Spleen (tissue), 11 donors: Measurements from ENCODE around the gene IER5. TPM values are rescaled to one million over a fixed set of nuclear protein-coding genes. Genes with fewer than 3 reads are reported as not detected.
"Not testable (repeated sequence)": the region's sequence is repeated elsewhere in the genome, so short reads cannot be mapped to it uniquely, and the experiment has no call there.

Experiments
- DNase-seq: peaks from one replicate; pipeline ENCODE4 v3.0.0-alpha.2; 2020
- H3K27ac ChIP-seq, 8 donors: fragments of 200-600 bp; sonication (generic) in 7 of 8; 1 replicate in 4 of 8; 2 replicates in 4 of 8; pipeline versions ENCODE4 v1.5.0 to v1.8.0; 2016 to 2021; ENCODE audit warnings: inconsistent platforms in 4 of 8, mild to moderate bottlenecking in 4 of 8, moderate library complexity in 1 of 8
- H3K27me3 ChIP-seq, 7 donors: fragments of 200-600 bp; sonication (generic) in 6 of 7; replicated peaks in 1 of 7; 1 replicate in 4 of 7; 2 replicates in 3 of 7; pipeline versions ENCODE4 v1.5.0 to v1.8.0; 2016 to 2021; ENCODE audit warnings: inconsistent platforms in 3 of 7, mild to moderate bottlenecking in 1 of 7
- H3K36me3 ChIP-seq, 6 donors: fragments of 200-600 bp; sonication (generic) in 5 of 6; 1 replicate in 4 of 6; 2 replicates in 2 of 6; pipeline versions ENCODE4 v1.5.0 to v1.8.0; 2016 to 2021; ENCODE audit warnings: inconsistent platforms in 2 of 6
- H3K4me1 ChIP-seq, 6 donors: fragments of 200-600 bp; sonication (generic) in 5 of 6; 1 replicate in 3 of 6; 2 replicates in 3 of 6; pipeline versions ENCODE4 v1.5.0 to v1.8.0; 2016 to 2021; ENCODE audit warnings: inconsistent platforms in 3 of 6
- H3K4me3 ChIP-seq, 8 donors: fragments of 200-600 bp; sonication (generic) in 7 of 8; 1 replicate in 4 of 8; 2 replicates in 4 of 8; pipeline versions ENCODE4 v1.5.0 to v1.8.0; 2016 to 2021; ENCODE audit warnings: inconsistent platforms in 4 of 8, mild to moderate bottlenecking in 4 of 8, moderate library complexity in 2 of 8
- H3K9me3 ChIP-seq, 8 donors: fragments of 200-600 bp; sonication (generic) in 7 of 8; 1 replicate in 4 of 8; 2 replicates in 4 of 8; pipeline versions ENCODE4 v1.5.0 to v1.8.0; 2016 to 2021; ENCODE audit warnings: inconsistent platforms in 4 of 8
- POLR2A ChIP-seq, 3 donors: fragments of 450-650 bp; IDR thresholded peaks; one replicate each; pipeline ENCODE4 v1.5.1; 2017; ENCODE audit warnings: antibody characterized with exemption in 3 of 3, mild to moderate bottlenecking in 1 of 3
- POLR2AphosphoS5 ChIP-seq, 3 donors: sonication (generic); formaldehyde crosslinking; IDR thresholded peaks; one replicate each; pipeline ENCODE4 v1.5.1; 2017; ENCODE audit warnings: antibody characterized with exemption in 3 of 3
- WGBS, 5 donors: extraction: QIAGEN DNeasy Blood & Tissue Kit in 3 of 5; methylation state at CpG; one replicate each; pipeline versions ENCODE4 v1.1.5 to v1.1.7; 2013 to 2018; 5-methylcytosine and 5-hydroxymethylcytosine counted together
- intact Hi-C: fragments of 100-400 bp; cut with DNase I; formaldehyde crosslinking; loops from one replicate; pipeline ENCODE4 v1.15.0; 2023; ENCODE audit warnings: low total_unique reads
- polyA plus RNA-seq, 3 donors: library from polyadenylated mRNA; stranded (reverse); fragments of 200-250 nt; gene quantifications; one replicate each; pipeline ENCODE4 v1.2.1, GENCODE V29; 2013
- total RNA-seq, 7 donors: library from RNA; depleted of rRNA in 3 of 7; stranded (reverse); fragments of >200 nt in 3 of 7; fragmentation: NEBNext Ultra II Directional in 4 of 7; extraction: Animal tissue kit (Norgen Biotek cat#: 25700) in 4 of 7; gene quantifications; one replicate each; pipeline versions ENCODE4 v1.1.0 to v1.2.1, GENCODE V29; 2016 to 2021
- TF ChIP-seq, protein P1 (sequence below), 11 experiments: fragments of 200-600 bp in 7 of 11; fragments of 450-650 bp in 4 of 11; sonication (generic) in 4 of 11; IDR thresholded peaks in 8 of 11; conservative IDR thresholded peaks in 3 of 11; 1 replicate in 7 of 11; 2 replicates in 4 of 11; pipeline versions ENCODE4 v1.4.0 to v1.8.0; 2016 to 2021; ENCODE audit warnings: antibody characterized with exemption in 11 of 11, inconsistent platforms in 4 of 11, mild to moderate bottlenecking in 1 of 11
- donor health status: healthy with polysubstance abuse.
- donor health status: DM: no; HTN: no; CAD: no; lungs with moderate emphysema.
- donor health status: DM: no; HTN: no; CAD: no.
- donor health status: Bipolar disorder and iron deficiency.
- donor health status: healthy.
- donor health status: DM: no; HTN: no; CAD: no.
- donor health status: DM: yes; HTN: yes; CAD: no.

The IER5 gene
- total and polyA plus RNA-seq, 10 donors: 21.3 to 62.3 (median 36.7) TPM

DNA sequence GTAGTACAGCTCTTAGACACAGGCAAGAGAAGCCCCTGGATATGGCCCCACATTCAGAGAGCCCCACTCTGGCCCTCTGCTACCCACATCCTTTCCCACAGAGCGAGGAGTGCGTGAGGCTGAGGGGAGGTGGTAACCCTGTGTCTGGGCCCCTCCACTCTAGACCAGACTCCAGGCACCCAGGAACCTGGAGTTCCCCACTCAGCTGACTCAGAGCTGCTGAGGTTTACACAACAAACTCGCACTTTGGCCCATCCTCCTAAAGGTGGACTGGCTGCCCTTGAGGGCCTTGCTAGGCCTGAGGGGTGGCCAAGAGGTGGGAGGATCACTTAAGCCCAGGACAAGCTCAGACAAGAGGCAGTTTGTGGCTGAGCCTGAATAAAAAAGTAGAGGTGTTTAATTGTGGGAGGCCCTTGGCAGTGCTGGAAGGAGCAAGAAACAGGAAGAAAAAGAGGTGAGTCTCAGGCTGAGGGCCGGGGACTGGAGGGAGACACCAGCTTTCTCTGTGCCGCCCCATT lies 44.0 kb upstream of the IER5 start:
- 51 to 64% (median 59%) methylated on average over 5 of the region's 5 CpGs for WGBS, 5 donors
- H3K4me3 ChIP-seq: no peak overlapping the region
- TF ChIP-seq POLR2AphosphoS5 (IDR thresholded peaks at IDR 0.05) (peak in 1 of 3 donors; percentile 16), POLR2A (IDR thresholded peaks at IDR 0.05) (no peak)
- TF ChIP-seq, protein P1, sequence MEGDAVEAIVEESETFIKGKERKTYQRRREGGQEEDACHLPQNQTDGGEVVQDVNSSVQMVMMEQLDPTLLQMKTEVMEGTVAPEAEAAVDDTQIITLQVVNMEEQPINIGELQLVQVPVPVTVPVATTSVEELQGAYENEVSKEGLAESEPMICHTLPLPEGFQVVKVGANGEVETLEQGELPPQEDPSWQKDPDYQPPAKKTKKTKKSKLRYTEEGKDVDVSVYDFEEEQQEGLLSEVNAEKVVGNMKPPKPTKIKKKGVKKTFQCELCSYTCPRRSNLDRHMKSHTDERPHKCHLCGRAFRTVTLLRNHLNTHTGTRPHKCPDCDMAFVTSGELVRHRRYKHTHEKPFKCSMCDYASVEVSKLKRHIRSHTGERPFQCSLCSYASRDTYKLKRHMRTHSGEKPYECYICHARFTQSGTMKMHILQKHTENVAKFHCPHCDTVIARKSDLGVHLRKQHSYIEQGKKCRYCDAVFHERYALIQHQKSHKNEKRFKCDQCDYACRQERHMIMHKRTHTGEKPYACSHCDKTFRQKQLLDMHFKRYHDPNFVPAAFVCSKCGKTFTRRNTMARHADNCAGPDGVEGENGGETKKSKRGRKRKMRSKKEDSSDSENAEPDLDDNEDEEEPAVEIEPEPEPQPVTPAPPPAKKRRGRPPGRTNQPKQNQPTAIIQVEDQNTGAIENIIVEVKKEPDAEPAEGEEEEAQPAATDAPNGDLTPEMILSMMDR (IDR thresholded peaks at IDR 0.05 in 8 of 11, conservative IDR thresholded peaks at IDR 0.05 in 3 of 11): no peak
- H3K27ac ChIP-seq: peak overlapping the region in 3 of 8 donors; percentile 21 to 66 (median 54)
- H3K9me3 ChIP-seq: no peaks in the 10 kb centered on the region
- peaks cover 0 to 62% (median 9%) of the 10 kb centered on the region in 6 donors for H3K36me3 ChIP-seq
- DNase-seq: no peak
- peaks cover 0 to 60% (median 34%) of the 10 kb centered on the region in 6 donors for H3K4me1 ChIP-seq
- H3K27me3 ChIP-seq: no peaks in the 10 kb centered on the region
- intact Hi-C loops: no loop called here

DNA sequence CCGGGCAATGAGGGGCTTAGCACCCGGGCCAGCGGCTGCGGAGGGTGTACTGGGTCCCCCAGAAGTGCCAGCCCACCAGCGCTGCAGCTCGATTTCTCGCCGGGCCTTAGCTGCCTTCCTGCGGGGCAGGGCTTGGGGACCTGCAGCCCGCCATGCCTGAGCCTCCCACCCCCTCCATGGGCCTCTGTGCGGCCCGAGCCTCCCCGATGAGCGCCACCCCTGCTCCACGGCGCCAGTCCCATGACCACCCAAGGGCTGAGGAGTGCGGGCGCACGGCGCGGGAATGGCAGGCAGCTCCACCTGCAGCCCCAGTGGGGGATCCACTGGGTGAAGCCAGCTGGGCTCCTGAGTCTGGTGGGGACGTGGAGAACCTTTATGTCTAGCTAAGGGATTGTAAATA lies 42.6 kb upstream of the IER5 start:
- Histone ChIP-seq H3K4me1 (peaks cover 0 to 48% (median 29%) of the 10 kb centered on the region in 6 donors), H3K36me3 (peaks cover 0 to 75% (median 12%) of the 10 kb centered on the region in 6 donors)
- 96 to 98% (median 97%) methylated on average over 13 to 22 of the region's 22 CpGs; no CpG with 5 or more reads in 1 of the 5 donors for WGBS, 5 donors
- H3K9me3 ChIP-seq, H3K27me3 ChIP-seq, H3K27ac ChIP-seq, H3K4me3 ChIP-seq, intact Hi-C loops, DNase-seq: not testable (repeated sequence)

DNA sequence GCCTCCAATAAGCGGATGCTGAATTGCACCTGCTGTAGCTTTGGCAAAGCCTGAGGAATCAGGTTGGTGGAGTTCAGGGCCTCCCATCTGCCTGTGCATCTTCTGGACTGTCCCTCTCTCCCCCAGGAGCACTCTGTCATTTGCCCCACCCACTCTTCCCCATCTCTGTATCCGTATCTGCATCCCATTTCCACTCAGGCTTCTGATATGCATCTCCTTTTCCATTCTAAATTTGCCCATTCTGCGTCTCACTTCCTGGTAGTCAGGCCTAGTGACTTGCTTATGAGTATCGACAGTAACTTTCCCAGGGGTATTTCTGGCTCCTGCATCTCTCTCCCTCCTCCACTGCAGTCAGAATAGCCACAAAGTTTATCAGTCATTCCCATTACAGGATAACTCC lies 39.1 kb upstream of the IER5 start:
- Histone ChIP-seq H3K36me3 (peaks cover 0 to 94% (median 22%) of the 10 kb centered on the region in 6 donors), H3K9me3 (no peaks in the 10 kb centered on the region), H3K27ac (no peak overlapping the region), H3K4me1 (peaks cover 0 to 13% (median 4%) of the 10 kb centered on the region in 6 donors), H3K4me3 (no peak overlapping the region), H3K27me3 (no peaks in the 10 kb centered on the region)
- no peak for TF ChIP-seq POLR2A (IDR thresholded peaks at IDR 0.05)
- no peak for TF ChIP-seq POLR2AphosphoS5 (IDR thresholded peaks at IDR 0.05)
- TF ChIP-seq, protein P1 (IDR thresholded peaks at IDR 0.05 in 8 of 11, conservative IDR thresholded peaks at IDR 0.05 in 3 of 11): no peak
- intact Hi-C loops: no loop called here
- WGBS, 5 donors: 88 to 96% (median 92%) methylated on average over 4 of the region's 4 CpGs
- no peak for DNase-seq

DNA sequence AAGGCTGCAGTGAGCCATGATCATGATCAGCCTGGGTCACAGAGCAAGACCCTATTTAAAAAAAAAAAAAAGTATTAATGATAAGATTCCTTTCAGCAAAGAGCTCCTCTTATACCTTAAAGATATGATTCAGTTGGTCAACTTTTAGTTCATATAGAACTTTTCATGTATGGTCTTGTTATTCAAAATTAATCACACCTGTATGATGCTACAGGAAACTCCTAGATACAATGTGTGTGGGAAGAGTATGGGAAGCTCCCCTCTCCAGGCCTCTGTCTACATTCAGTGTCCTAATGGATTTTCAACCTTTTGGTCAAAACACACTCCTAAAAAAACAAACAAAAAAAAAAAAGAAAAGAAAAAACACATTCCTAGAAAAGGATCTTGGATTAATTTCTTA lies 37.6 kb upstream of the IER5 start:
- H3K4me3 ChIP-seq: no peak overlapping the region
- no peaks in the 10 kb centered on the region for H3K9me3 ChIP-seq
- H3K36me3 ChIP-seq: peaks cover 0 to 96% (median 26%) of the 10 kb centered on the region in 6 donors
- H3K4me1 ChIP-seq: peaks cover 0 to 4% (median 0%) of the 10 kb centered on the region in 6 donors
- H3K27me3 ChIP-seq: no peaks in the 10 kb centered on the region
- no peak for DNase-seq
- TF ChIP-seq POLR2A (IDR thresholded peaks at IDR 0.05): no peak
- TF ChIP-seq, protein P1 (IDR thresholded peaks at IDR 0.05 in 8 of 11, conservative IDR thresholded peaks at IDR 0.05 in 3 of 11): no peak
- TF ChIP-seq POLR2AphosphoS5 (IDR thresholded peaks at IDR 0.05): no peak
- intact Hi-C loops: no loop called here
- no peak overlapping the region for H3K27ac ChIP-seq
